Measurements from ENCODE around the gene UBALD2.

DNA sequence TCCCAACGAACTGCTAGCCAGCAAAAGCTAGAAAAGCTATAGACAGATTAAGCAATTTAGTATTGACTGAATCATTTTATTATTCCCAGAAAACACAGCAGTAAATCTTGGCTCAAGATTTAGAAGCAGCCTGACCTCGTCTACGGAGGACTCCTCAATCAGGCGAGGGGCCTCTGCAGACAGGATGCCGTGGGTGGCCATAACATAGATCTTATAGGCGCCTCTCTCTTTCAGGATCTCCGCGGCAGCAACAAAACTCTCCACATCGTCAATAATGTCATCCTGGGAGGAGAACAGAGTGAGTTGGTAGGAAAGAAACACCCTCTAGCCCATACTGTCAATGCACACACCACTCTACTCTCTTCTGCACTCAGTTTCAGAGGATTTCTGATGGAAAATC, 47.6 kb downstream of the UBALD2 start:
- TF ChIP-seq FOXJ3 (CRISPR knock-in tag; IDR thresholded peaks at IDR 0.05; ENCODE audit: borderline replicate concordance) = no peak
- TF ChIP-seq, protein P1, sequence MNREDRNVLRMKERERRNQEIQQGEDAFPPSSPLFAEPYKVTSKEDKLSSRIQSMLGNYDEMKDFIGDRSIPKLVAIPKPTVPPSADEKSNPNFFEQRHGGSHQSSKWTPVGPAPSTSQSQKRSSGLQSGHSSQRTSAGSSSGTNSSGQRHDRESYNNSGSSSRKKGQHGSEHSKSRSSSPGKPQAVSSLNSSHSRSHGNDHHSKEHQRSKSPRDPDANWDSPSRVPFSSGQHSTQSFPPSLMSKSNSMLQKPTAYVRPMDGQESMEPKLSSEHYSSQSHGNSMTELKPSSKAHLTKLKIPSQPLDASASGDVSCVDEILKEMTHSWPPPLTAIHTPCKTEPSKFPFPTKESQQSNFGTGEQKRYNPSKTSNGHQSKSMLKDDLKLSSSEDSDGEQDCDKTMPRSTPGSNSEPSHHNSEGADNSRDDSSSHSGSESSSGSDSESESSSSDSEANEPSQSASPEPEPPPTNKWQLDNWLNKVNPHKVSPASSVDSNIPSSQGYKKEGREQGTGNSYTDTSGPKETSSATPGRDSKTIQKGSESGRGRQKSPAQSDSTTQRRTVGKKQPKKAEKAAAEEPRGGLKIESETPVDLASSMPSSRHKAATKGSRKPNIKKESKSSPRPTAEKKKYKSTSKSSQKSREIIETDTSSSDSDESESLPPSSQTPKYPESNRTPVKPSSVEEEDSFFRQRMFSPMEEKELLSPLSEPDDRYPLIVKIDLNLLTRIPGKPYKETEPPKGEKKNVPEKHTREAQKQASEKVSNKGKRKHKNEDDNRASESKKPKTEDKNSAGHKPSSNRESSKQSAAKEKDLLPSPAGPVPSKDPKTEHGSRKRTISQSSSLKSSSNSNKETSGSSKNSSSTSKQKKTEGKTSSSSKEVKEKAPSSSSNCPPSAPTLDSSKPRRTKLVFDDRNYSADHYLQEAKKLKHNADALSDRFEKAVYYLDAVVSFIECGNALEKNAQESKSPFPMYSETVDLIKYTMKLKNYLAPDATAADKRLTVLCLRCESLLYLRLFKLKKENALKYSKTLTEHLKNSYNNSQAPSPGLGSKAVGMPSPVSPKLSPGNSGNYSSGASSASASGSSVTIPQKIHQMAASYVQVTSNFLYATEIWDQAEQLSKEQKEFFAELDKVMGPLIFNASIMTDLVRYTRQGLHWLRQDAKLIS (CRISPR knock-in tag; IDR thresholded peaks at IDR 0.05; ENCODE audit: borderline replicate concordance) = no peak
- TF ChIP-seq, protein P2, sequence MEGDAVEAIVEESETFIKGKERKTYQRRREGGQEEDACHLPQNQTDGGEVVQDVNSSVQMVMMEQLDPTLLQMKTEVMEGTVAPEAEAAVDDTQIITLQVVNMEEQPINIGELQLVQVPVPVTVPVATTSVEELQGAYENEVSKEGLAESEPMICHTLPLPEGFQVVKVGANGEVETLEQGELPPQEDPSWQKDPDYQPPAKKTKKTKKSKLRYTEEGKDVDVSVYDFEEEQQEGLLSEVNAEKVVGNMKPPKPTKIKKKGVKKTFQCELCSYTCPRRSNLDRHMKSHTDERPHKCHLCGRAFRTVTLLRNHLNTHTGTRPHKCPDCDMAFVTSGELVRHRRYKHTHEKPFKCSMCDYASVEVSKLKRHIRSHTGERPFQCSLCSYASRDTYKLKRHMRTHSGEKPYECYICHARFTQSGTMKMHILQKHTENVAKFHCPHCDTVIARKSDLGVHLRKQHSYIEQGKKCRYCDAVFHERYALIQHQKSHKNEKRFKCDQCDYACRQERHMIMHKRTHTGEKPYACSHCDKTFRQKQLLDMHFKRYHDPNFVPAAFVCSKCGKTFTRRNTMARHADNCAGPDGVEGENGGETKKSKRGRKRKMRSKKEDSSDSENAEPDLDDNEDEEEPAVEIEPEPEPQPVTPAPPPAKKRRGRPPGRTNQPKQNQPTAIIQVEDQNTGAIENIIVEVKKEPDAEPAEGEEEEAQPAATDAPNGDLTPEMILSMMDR (IDR thresholded peaks at IDR 0.05) = no peak
- TF ChIP-seq, protein P3, sequence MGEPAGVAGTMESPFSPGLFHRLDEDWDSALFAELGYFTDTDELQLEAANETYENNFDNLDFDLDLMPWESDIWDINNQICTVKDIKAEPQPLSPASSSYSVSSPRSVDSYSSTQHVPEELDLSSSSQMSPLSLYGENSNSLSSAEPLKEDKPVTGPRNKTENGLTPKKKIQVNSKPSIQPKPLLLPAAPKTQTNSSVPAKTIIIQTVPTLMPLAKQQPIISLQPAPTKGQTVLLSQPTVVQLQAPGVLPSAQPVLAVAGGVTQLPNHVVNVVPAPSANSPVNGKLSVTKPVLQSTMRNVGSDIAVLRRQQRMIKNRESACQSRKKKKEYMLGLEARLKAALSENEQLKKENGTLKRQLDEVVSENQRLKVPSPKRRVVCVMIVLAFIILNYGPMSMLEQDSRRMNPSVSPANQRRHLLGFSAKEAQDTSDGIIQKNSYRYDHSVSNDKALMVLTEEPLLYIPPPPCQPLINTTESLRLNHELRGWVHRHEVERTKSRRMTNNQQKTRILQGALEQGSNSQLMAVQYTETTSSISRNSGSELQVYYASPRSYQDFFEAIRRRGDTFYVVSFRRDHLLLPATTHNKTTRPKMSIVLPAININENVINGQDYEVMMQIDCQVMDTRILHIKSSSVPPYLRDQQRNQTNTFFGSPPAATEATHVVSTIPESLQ (CRISPR knock-in tag; IDR thresholded peaks at IDR 0.05) = no peak
- no peak for TF ChIP-seq ETV6 (CRISPR knock-in tag; IDR thresholded peaks at IDR 0.05)
- no peak for TF ChIP-seq NR1H2 (CRISPR knock-in tag; IDR thresholded peaks at IDR 0.05)
- TF ChIP-seq, protein P4, sequence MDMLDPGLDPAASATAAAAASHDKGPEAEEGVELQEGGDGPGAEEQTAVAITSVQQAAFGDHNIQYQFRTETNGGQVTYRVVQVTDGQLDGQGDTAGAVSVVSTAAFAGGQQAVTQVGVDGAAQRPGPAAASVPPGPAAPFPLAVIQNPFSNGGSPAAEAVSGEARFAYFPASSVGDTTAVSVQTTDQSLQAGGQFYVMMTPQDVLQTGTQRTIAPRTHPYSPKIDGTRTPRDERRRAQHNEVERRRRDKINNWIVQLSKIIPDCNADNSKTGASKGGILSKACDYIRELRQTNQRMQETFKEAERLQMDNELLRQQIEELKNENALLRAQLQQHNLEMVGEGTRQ (CRISPR knock-in tag; IDR thresholded peaks at IDR 0.05) = no peak
- TF ChIP-seq NFE2L1 (CRISPR knock-in tag; IDR thresholded peaks at IDR 0.05) = no peak
- no peak for TF ChIP-seq TCF7 (CRISPR knock-in tag; IDR thresholded peaks at IDR 0.05; ENCODE audit: low read depth)
- no peak for TF ChIP-seq ELF4 (CRISPR knock-in tag; IDR thresholded peaks at IDR 0.05; ENCODE audit: low read depth)
- TF ChIP-seq, protein P5, sequence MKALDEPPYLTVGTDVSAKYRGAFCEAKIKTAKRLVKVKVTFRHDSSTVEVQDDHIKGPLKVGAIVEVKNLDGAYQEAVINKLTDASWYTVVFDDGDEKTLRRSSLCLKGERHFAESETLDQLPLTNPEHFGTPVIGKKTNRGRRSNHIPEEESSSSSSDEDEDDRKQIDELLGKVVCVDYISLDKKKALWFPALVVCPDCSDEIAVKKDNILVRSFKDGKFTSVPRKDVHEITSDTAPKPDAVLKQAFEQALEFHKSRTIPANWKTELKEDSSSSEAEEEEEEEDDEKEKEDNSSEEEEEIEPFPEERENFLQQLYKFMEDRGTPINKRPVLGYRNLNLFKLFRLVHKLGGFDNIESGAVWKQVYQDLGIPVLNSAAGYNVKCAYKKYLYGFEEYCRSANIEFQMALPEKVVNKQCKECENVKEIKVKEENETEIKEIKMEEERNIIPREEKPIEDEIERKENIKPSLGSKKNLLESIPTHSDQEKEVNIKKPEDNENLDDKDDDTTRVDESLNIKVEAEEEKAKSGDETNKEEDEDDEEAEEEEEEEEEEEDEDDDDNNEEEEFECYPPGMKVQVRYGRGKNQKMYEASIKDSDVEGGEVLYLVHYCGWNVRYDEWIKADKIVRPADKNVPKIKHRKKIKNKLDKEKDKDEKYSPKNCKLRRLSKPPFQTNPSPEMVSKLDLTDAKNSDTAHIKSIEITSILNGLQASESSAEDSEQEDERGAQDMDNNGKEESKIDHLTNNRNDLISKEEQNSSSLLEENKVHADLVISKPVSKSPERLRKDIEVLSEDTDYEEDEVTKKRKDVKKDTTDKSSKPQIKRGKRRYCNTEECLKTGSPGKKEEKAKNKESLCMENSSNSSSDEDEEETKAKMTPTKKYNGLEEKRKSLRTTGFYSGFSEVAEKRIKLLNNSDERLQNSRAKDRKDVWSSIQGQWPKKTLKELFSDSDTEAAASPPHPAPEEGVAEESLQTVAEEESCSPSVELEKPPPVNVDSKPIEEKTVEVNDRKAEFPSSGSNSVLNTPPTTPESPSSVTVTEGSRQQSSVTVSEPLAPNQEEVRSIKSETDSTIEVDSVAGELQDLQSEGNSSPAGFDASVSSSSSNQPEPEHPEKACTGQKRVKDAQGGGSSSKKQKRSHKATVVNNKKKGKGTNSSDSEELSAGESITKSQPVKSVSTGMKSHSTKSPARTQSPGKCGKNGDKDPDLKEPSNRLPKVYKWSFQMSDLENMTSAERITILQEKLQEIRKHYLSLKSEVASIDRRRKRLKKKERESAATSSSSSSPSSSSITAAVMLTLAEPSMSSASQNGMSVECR (CRISPR knock-in tag; IDR thresholded peaks at IDR 0.05; ENCODE audit: borderline replicate concordance) = no peak
